ENCODE data around the gene FMNL2.

- TF ChIP-seq CTCF (IDR thresholded peaks at IDR 0.05) (no peak), POLR2A (IDR thresholded peaks at IDR 0.05) (no peak)
These were observed 302.3 kb downstream of the FMNL2 start for GRCh38 chr2:152637251-152637650.

Measured in thyroid gland (tissue), 4 donors.